ENCODE measurements around the gene DHCR7.

DHCR7 gene

DNA sequence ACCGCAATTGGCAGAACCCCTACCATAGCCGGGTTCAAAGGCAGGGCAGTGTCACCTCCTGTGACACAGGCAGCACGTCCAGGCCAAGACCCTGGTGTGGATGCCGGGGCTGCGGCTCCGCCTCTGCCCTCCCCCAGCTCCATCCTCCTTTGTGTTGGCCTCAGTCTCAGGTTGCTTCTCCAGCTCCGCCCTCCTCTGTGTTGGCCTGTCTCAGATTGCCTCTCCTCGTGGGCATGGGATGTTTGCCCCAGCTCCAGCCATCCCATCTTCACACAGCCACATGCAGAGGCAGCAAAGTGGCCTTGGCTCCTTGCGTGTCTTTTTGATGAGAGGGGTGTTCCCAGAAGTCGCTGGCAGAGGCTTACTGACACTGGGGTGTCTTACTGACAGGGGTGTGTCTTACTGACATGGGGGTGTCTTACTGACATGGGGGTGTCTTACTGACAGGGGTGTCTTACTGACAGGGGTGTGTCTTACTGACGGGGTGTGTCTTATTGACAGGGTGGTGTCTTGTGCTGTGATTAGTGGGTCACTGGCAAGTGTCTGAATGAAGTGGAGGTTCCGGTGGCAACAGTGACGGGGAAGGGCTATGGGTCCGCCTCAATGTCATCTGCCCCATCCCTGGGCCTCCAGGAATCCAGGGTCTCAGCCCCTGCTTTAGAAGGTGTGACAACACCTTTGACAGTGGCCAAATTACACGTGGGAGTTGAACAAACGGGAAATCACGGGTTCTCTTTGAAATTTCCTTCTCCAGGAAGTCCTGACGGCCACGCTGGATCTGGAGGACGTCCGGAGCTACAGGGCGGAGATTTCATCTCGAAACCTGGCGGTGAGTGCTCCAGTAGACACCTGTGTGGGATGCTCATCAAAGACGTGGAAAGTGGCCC lies 29.7 kb upstream of the DHCR7 start:
- TF ChIP-seq, protein P1, sequence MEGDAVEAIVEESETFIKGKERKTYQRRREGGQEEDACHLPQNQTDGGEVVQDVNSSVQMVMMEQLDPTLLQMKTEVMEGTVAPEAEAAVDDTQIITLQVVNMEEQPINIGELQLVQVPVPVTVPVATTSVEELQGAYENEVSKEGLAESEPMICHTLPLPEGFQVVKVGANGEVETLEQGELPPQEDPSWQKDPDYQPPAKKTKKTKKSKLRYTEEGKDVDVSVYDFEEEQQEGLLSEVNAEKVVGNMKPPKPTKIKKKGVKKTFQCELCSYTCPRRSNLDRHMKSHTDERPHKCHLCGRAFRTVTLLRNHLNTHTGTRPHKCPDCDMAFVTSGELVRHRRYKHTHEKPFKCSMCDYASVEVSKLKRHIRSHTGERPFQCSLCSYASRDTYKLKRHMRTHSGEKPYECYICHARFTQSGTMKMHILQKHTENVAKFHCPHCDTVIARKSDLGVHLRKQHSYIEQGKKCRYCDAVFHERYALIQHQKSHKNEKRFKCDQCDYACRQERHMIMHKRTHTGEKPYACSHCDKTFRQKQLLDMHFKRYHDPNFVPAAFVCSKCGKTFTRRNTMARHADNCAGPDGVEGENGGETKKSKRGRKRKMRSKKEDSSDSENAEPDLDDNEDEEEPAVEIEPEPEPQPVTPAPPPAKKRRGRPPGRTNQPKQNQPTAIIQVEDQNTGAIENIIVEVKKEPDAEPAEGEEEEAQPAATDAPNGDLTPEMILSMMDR (IDR thresholded peaks at IDR 0.05; ENCODE audit: poor library complexity, severe bottlenecking), result no peak
- no peaks in the 10 kb centered on the region for H3K4me1 ChIP-seq (ENCODE audit: insufficient read depth, poor library complexity, severe bottlenecking)
- H3K4me3 ChIP-seq (ENCODE audit: severe bottlenecking), result no peak overlapping the region
- no peak for ATAC-seq (ENCODE audit: low read depth)
- H3K27ac ChIP-seq (ENCODE audit: poor library complexity, severe bottlenecking), result no peak overlapping the region
- no peaks in the 10 kb centered on the region; the same call in 1 of the 2 replicates for H3K36me3 ChIP-seq (ENCODE audit: low read depth)
- no peak for DNase-seq (ENCODE audit: low spot score)
- no peaks in the 10 kb centered on the region for H3K27me3 ChIP-seq (ENCODE audit: insufficient read depth, poor library complexity, severe bottlenecking)
- no peaks in the 10 kb centered on the region for H3K9me3 ChIP-seq (ENCODE audit: severe bottlenecking)

DNA sequence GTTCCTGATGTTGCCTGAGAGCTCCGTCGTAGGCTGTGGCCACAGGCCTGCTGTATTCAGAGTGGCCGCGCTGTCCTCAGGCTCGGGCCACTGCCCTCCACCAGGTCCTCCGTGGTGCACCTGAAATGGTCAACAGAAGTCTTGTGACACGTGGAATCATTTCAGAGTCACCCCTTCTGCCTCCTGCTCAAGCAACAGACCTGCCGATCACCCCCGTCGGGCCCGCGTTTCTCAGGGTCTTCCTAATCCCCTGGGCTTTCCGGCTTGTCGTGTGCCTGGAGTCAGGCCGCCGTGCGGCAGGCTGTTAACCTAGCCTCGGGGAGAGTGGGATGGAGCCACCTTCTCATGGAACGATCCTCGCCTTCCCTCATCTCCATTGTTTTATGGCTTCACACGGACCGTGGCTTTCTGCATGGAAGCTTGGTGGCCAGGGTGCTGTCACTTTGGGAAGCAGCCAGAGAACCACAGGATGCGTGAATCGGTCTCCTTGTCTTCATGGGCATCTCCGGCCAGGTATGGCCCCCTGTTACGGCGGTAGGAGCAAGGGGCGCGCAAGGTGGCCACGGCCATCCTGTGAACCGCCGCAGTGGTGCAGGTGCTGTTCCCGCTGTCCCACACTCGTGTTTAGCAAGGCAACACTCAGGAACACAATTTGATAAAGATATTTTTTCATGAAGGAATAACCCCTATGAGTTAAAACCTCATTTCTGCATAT lies 28.9 kb upstream of the DHCR7 start:
- no peak overlapping the region for H3K27ac ChIP-seq (ENCODE audit: poor library complexity, severe bottlenecking)
- DNase-seq (ENCODE audit: low spot score) (no peak), ATAC-seq (ENCODE audit: low read depth) (no peak)
- H3K36me3 ChIP-seq (ENCODE audit: low read depth), result peaks cover 1% of the 10 kb centered on the region
- TF ChIP-seq, protein P1 (IDR thresholded peaks at IDR 0.05; ENCODE audit: poor library complexity, severe bottlenecking), result no peak
- no peak overlapping the region for H3K4me3 ChIP-seq (ENCODE audit: severe bottlenecking)
- H3K9me3 ChIP-seq (ENCODE audit: severe bottlenecking), result no peaks in the 10 kb centered on the region
- no peaks in the 10 kb centered on the region for H3K4me1 ChIP-seq (ENCODE audit: insufficient read depth, poor library complexity, severe bottlenecking)
- no peaks in the 10 kb centered on the region for H3K27me3 ChIP-seq (ENCODE audit: insufficient read depth, poor library complexity, severe bottlenecking)

DNA sequence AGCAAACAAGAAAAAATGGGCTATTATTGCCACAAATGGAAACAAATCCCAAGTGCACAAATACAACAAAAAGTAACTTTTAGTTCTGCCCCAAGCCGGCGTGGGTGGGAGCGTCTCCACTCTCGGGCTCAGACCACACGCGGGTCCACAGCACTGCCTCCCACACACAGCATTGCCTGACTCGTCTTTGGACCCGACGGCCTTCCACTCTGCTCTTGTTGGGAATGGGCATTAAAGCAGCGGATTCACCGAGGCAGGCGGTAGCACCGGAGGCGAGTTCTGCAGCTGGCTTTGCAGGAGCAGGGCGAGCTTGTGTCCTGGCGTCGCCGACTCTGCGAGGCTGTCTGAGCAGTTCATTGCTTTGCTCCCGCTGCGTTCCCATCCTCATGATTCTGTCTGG lies 27.8 kb upstream of the DHCR7 start:
- H3K4me1 ChIP-seq (ENCODE audit: insufficient read depth, poor library complexity, severe bottlenecking), result no peaks in the 10 kb centered on the region
- peaks cover 5% of the 10 kb centered on the region for H3K36me3 ChIP-seq (ENCODE audit: low read depth)
- H3K27me3 ChIP-seq (ENCODE audit: insufficient read depth, poor library complexity, severe bottlenecking), result no peaks in the 10 kb centered on the region
- DNase-seq (ENCODE audit: low spot score) (no peak), ATAC-seq (ENCODE audit: low read depth) (no peak)
- no peak overlapping the region for H3K27ac ChIP-seq (ENCODE audit: poor library complexity, severe bottlenecking)
- H3K9me3 ChIP-seq (ENCODE audit: severe bottlenecking), result no peaks in the 10 kb centered on the region
- TF ChIP-seq, protein P1 (IDR thresholded peaks at IDR 0.05; ENCODE audit: poor library complexity, severe bottlenecking), result no peak
- no peak overlapping the region for H3K4me3 ChIP-seq (ENCODE audit: severe bottlenecking)

DNA sequence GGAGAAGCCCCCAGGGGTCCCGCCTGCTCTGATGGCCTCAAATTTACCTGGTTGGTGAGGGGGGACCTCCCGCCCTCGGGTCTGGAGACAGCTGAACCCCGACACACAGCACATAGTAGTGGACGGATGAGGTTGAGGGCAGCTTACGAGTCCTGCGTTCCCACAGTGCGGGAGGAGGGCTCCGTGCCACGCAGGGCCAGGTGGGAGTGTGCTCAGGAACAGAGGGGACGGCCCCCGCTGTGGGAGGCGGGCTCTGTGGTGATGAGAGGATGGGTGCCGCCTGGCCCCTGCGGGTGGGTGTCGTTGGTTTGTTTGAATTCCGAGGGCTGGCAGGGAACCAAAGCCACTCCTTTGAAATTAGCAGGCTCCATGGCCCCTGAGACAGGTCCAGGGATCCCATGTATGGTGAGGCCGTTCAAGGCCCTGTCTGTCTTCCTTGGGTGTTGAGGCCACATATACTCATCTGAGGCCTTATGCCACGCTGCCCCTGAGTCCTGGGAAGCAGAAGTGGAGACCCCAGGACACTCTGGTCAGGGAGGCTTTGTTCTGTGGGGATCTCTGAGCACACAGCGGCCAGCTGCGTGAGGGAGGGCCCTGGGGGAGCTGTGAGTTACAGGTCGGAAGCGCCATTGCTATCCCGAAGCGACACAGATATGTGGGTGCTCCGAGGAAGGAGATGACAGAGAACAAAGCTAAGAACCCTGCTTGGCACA lies 26.7 kb upstream of the DHCR7 start:
- no peaks in the 10 kb centered on the region for H3K9me3 ChIP-seq (ENCODE audit: severe bottlenecking)
- H3K36me3 ChIP-seq (ENCODE audit: low read depth), result peaks cover 5% of the 10 kb centered on the region
- DNase-seq (ENCODE audit: low spot score), result no peak
- TF ChIP-seq, protein P1 (IDR thresholded peaks at IDR 0.05; ENCODE audit: poor library complexity, severe bottlenecking), result no peak
- no peaks in the 10 kb centered on the region for H3K4me1 ChIP-seq (ENCODE audit: insufficient read depth, poor library complexity, severe bottlenecking)
- no peaks in the 10 kb centered on the region for H3K27me3 ChIP-seq (ENCODE audit: insufficient read depth, poor library complexity, severe bottlenecking)
- no peak overlapping the region for H3K27ac ChIP-seq (ENCODE audit: poor library complexity, severe bottlenecking)
- H3K4me3 ChIP-seq (ENCODE audit: severe bottlenecking), result no peak overlapping the region
- ATAC-seq (ENCODE audit: low read depth), result no peak
